ENCODE results near the gene FCAR.
"Not testable (repeated sequence)": the region's sequence is repeated elsewhere in the genome, so short reads cannot be mapped to it uniquely, and the experiment has no call there.

Gene FCAR

GRCh38 chr19:54873990-54874389, at the start of gene FCAR:
Gene FCAR, plus strand, starts transcription at chr19:54874235. Its CDS starts 55 bp downstream, at chr19:54874290.
- DNase-seq (ENCODE audit: low read depth) = no peak
- no peak for TF ChIP-seq CTCF (conservative IDR thresholded peaks at IDR 0.05; ENCODE audit: control insufficient read depth, insufficient read depth, low read depth, low read length)
- no peak within 1 kb of the TSS for H3K4me3 ChIP-seq (ENCODE audit: control insufficient read depth, low read depth, low read length)

GRCh38 chr19:54824416-54824815, 49.6 kb upstream of the FCAR start:
- H3K4me3 ChIP-seq (ENCODE audit: control insufficient read depth, low read depth, low read length); DNase-seq (ENCODE audit: low read depth): not testable (repeated sequence)

GRCh38 chr19:54825326-54825725, 48.7 kb upstream of the FCAR start:
- DNase-seq (ENCODE audit: low read depth); H3K4me3 ChIP-seq (ENCODE audit: control insufficient read depth, low read depth, low read length): not testable (repeated sequence)

GRCh38 chr19:54828064-54828463, 46.0 kb upstream of the FCAR start:
- H3K4me3 ChIP-seq (ENCODE audit: control insufficient read depth, low read depth, low read length); DNase-seq (ENCODE audit: low read depth): not testable (repeated sequence)

- H3K4me3 ChIP-seq (ENCODE audit: control insufficient read depth, low read depth, low read length); DNase-seq (ENCODE audit: low read depth): not testable (repeated sequence)
Measured at GRCh38 chr19:54832496-54832895, 41.5 kb upstream of the FCAR start, which contains the start of gene KIR2DS4. Gene KIR2DS4, plus strand, starts transcription at chr19:54832676.

- H3K4me3 ChIP-seq (ENCODE audit: control insufficient read depth, low read depth, low read length); DNase-seq (ENCODE audit: low read depth): not testable (repeated sequence)
Measured at GRCh38 chr19:54835126-54835525, 38.9 kb upstream of the FCAR start.

GRCh38 chr19:54837522-54837921, 36.5 kb upstream of the FCAR start:
- H3K4me3 ChIP-seq (ENCODE audit: control insufficient read depth, low read depth, low read length); DNase-seq (ENCODE audit: low read depth): not testable (repeated sequence)

GRCh38 chr19:54843171-54843570, 30.9 kb upstream of the FCAR start:
- not testable (repeated sequence) for DNase-seq (ENCODE audit: low read depth); H3K4me3 ChIP-seq (ENCODE audit: control insufficient read depth, low read depth, low read length)

- DNase-seq (ENCODE audit: low read depth); H3K4me3 ChIP-seq (ENCODE audit: control insufficient read depth, low read depth, low read length): not testable (repeated sequence)
Measured at GRCh38 chr19:54850061-54850640, 23.9 kb upstream of the FCAR start, which contains the start of gene KIR3DL2. Gene KIR3DL2, plus strand, starts transcription at chr19:54850443. Its CDS starts 33 bp downstream, at chr19:54850476.

- no peak overlapping the region for H3K4me3 ChIP-seq (ENCODE audit: control insufficient read depth, low read depth, low read length)
Measured at GRCh38 chr19:54850930-54851329, 23.1 kb upstream of the FCAR start.

GRCh38 chr19:54851353-54851752, 22.7 kb upstream of the FCAR start:
- TF ChIP-seq CTCF (conservative IDR thresholded peaks at IDR 0.05; ENCODE audit: control insufficient read depth, insufficient read depth, low read depth, low read length) = no peak
- no peak for DNase-seq (ENCODE audit: low read depth)

More at GRCh38 chr19:54850930-54851329, 23.1 kb upstream of the FCAR start:
- no peak for TF ChIP-seq CTCF (conservative IDR thresholded peaks at IDR 0.05; ENCODE audit: control insufficient read depth, insufficient read depth, low read depth, low read length)
- no peak for DNase-seq (ENCODE audit: low read depth)

GRCh38 chr19:54855241-54855640, 18.8 kb upstream of the FCAR start:
- H3K4me3 ChIP-seq (ENCODE audit: control insufficient read depth, low read depth, low read length) = not testable (repeated sequence)

More at GRCh38 chr19:54851353-54851752, 22.7 kb upstream of the FCAR start:
- no peak overlapping the region for H3K4me3 ChIP-seq (ENCODE audit: control insufficient read depth, low read depth, low read length)

GRCh38 chr19:54858476-54858875, 15.6 kb upstream of the FCAR start:
- not testable (repeated sequence) for H3K4me3 ChIP-seq (ENCODE audit: control insufficient read depth, low read depth, low read length); DNase-seq (ENCODE audit: low read depth)

More at GRCh38 chr19:54855241-54855640, 18.8 kb upstream of the FCAR start:
- not testable (repeated sequence) for DNase-seq (ENCODE audit: low read depth)

- H3K4me3 ChIP-seq (ENCODE audit: control insufficient read depth, low read depth, low read length); DNase-seq (ENCODE audit: low read depth): not testable (repeated sequence)
Measured at GRCh38 chr19:54859421-54859820, 14.6 kb upstream of the FCAR start.

GRCh38 chr19:54863459-54863858, 10.6 kb upstream of the FCAR start:
- not testable (repeated sequence) for DNase-seq (ENCODE audit: low read depth); H3K4me3 ChIP-seq (ENCODE audit: control insufficient read depth, low read depth, low read length)

Data from fibroblast of mammary gland (primary cell).